SU-DHL-6 (cell line): ENCODE results near the gene CDKN2AIPNL.

Experiments
- CTCF ChIP-seq: fragments of 200-600 bp; sonication (generic); IDR thresholded peaks from one replicate; pipeline ENCODE4 v1.5.1; 2017; ENCODE audit warnings: antibody characterized with exemption, mild to moderate bottlenecking, low read length, moderate library complexity; ENCODE audit not compliant: insufficient read depth, poor library complexity, severe bottlenecking
- EZH2phosphoT487 ChIP-seq: fragments of 200-600 bp; sonication (generic), shearing (Covaris generic); conservative IDR thresholded peaks from 2 replicates; pipeline ENCODE4 v1.6.1; 2018; ENCODE audit warnings: mild to moderate bottlenecking, antibody characterized with exemption, low read length, moderate library complexity, mixed read lengths

DNA sequence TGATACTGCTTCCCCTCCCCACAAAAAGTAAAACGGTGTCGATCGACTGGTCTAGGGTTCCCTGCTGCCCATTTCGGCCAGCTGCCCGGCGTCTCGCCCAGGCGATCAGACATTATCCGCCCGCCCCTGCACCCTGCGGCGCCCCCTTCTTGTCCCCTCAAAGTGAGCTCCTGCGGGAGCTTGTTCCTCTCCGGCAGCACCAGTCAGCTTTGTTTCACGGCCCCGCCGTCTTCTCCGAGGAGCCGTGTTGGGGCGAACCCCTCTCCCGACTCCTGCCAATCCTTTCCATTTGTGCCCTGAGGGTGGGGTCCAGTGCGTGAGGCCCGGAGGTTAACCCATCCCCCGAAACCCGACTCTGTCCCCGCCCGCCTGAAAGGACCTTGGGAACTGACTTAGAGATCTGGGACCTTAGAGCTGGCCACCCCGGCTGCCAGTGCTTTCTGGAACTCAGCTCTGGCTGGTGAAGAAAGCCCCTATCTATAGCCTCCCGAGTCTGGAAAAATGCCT lies 39.8 kb downstream of the CDKN2AIPNL start:
- TF ChIP-seq CTCF (no peak), EZH2phosphoT487 (no peak)
